Parathyroid adenoma (tissue), 2 donors: ENCODE results near the gene MDGA2.

Source experiments
- H2AFZ ChIP-seq: fragments of 300-600 bp; sonication (generic); one replicate; pipeline ENCODE4 v1.7.0; 2017; ENCODE audit warnings: antibody characterized with exemption, mild to moderate bottlenecking
- H3K27ac ChIP-seq: fragments of 300-600 bp; sonication (generic); one replicate; pipeline ENCODE4 v1.7.0; 2017
- H3K27me3 ChIP-seq: fragments of 300-600 bp; sonication (generic); one replicate; pipeline ENCODE4 v1.7.0; 2017; ENCODE audit warnings: low read length; ENCODE audit not compliant: control insufficient read depth, insufficient read depth
- H3K36me3 ChIP-seq: fragments of 300-600 bp; sonication (generic); one replicate; pipeline ENCODE4 v1.7.0; 2017; ENCODE audit warnings: low read length; ENCODE audit not compliant: control insufficient read depth, insufficient read depth
- H3K4me1 ChIP-seq: fragments of 300-600 bp; sonication (generic); one replicate; pipeline ENCODE4 v1.7.0; 2017; ENCODE audit warnings: control low read depth
- H3K4me2 ChIP-seq: fragments of 300-600 bp; sonication (generic); one replicate; pipeline ENCODE4 v1.7.0; 2017; ENCODE audit warnings: low read length
- H3K4me3 ChIP-seq: fragments of 300-600 bp; sonication (generic); one replicate; pipeline ENCODE4 v1.7.0; 2017; ENCODE audit warnings: low read depth, low read length
- H3K79me2 ChIP-seq: fragments of 300-600 bp; sonication (generic); one replicate; pipeline ENCODE4 v1.7.0; 2017; ENCODE audit warnings: control low read depth
- H3K9ac ChIP-seq: fragments of 300-600 bp; sonication (generic); one replicate; pipeline ENCODE4 v1.7.0; 2017; ENCODE audit warnings: mild to moderate bottlenecking
- H3K9me3 ChIP-seq: fragments of 300-600 bp; sonication (generic); one replicate; pipeline ENCODE4 v1.7.0; 2017; ENCODE audit warnings: low read length; ENCODE audit not compliant: control insufficient read depth
- CTCF ChIP-seq: fragments of 300-600 bp; sonication (generic); IDR thresholded peaks from one replicate; pipeline ENCODE4 v1.7.0; 2017; ENCODE audit warnings: antibody characterized with exemption, mild to moderate bottlenecking
- donor health status: primary hyperparathyroidism.

MDGA2 gene

GRCh38 chr14:46894476-46894875 lies 780.9 kb downstream of the MDGA2 start:
- no peak for TF ChIP-seq CTCF
- Histone ChIP-seq H3K4me2 (no peak overlapping the region), H3K36me3 (no peaks in the 10 kb centered on the region), H3K79me2 (no peaks in the 10 kb centered on the region), H3K27ac (no peak overlapping the region), H3K9ac (no peak overlapping the region), H3K4me3 (no peak overlapping the region), H2AFZ (no peak overlapping the region), H3K9me3 (no peaks in the 10 kb centered on the region), H3K4me1 (no peaks in the 10 kb centered on the region), H3K27me3 (no peaks in the 10 kb centered on the region)

GRCh38 chr14:46887144-46887543 lies 788.3 kb downstream of the MDGA2 start:
- Histone ChIP-seq H3K4me3 (no peak overlapping the region), H3K27ac (no peak overlapping the region), H3K27me3 (no peaks in the 10 kb centered on the region), H3K9ac (no peak overlapping the region), H3K36me3 (no peaks in the 10 kb centered on the region), H3K9me3 (no peaks in the 10 kb centered on the region), H3K4me2 (no peak overlapping the region), H3K4me1 (no peaks in the 10 kb centered on the region), H2AFZ (no peak overlapping the region), H3K79me2 (no peaks in the 10 kb centered on the region)
- TF ChIP-seq CTCF: no peak

GRCh38 chr14:46885566-46885965 lies 789.8 kb downstream of the MDGA2 start:
- H3K4me1 ChIP-seq: no peaks in the 10 kb centered on the region
- H3K9ac ChIP-seq: no peak overlapping the region
- no peak overlapping the region for H3K27ac ChIP-seq
- no peak overlapping the region for H3K4me3 ChIP-seq
- no peaks in the 10 kb centered on the region for H3K36me3 ChIP-seq
- no peak overlapping the region for H3K4me2 ChIP-seq
- no peak for TF ChIP-seq CTCF
- H3K27me3 ChIP-seq: no peaks in the 10 kb centered on the region
- H3K79me2 ChIP-seq: no peaks in the 10 kb centered on the region
- no peak overlapping the region for H2AFZ ChIP-seq
- no peaks in the 10 kb centered on the region for H3K9me3 ChIP-seq

GRCh38 chr14:46861753-46862152 lies 813.7 kb downstream of the MDGA2 start:
- no peak overlapping the region for H3K27ac ChIP-seq
- H3K9ac ChIP-seq: no peak overlapping the region
- H3K4me2 ChIP-seq: no peak overlapping the region
- no peaks in the 10 kb centered on the region for H3K9me3 ChIP-seq
- H3K79me2 ChIP-seq: no peaks in the 10 kb centered on the region
- no peak overlapping the region for H3K4me3 ChIP-seq
- H2AFZ ChIP-seq: no peak overlapping the region
- TF ChIP-seq CTCF: no peak
- H3K36me3 ChIP-seq: no peaks in the 10 kb centered on the region
- H3K27me3 ChIP-seq: no peaks in the 10 kb centered on the region
- no peaks in the 10 kb centered on the region for H3K4me1 ChIP-seq

- Histone ChIP-seq H3K4me2 (no peak overlapping the region), H3K9me3 (no peaks in the 10 kb centered on the region), H3K27me3 (no peaks in the 10 kb centered on the region), H3K9ac (no peak overlapping the region), H3K27ac (no peak overlapping the region), H3K79me2 (no peaks in the 10 kb centered on the region), H3K36me3 (no peaks in the 10 kb centered on the region), H3K4me1 (no peaks in the 10 kb centered on the region), H3K4me3 (no peak overlapping the region), H2AFZ (no peak overlapping the region)
- TF ChIP-seq CTCF: no peak
Measured at GRCh38 chr14:46840944-46841720, 834.3 kb downstream of the MDGA2 start.
